HG02642 (cell line): Measurements from ENCODE around the gene CEP44.
"Not testable (repeated sequence)": the region's sequence is repeated elsewhere in the genome, so short reads cannot be mapped to it uniquely, and the experiment has no call there.

Experiments
- ATAC-seq: cut with Tn5 transposase; IDR thresholded peaks from one replicate; pipeline ENCODE4 v1.9.1; 2021; ENCODE audit warnings: mild to moderate bottlenecking; ENCODE audit not compliant: unreplicated experiment, poor library complexity

Gene CEP44

DNA sequence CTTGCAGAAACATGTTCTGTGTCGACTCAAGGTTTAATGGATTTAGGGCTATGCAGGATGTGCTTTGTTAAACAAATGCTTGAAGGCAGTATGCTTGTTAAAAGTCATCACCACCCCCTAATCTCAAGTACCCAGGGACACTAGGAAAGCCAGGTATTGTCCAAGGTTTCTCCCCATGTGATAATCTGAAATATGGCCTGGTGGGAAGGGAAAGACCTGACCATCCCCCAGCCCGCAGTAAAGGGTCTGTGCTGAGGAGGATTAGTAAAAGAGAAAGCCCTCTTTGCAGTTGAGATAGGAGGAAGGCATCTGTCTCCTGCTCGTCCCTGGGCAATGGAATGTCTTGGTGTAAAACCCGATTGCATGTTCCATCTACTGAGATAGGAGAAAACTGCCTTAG is 96.5 kb downstream of the CEP44 start:
- not testable (repeated sequence) for ATAC-seq

DNA sequence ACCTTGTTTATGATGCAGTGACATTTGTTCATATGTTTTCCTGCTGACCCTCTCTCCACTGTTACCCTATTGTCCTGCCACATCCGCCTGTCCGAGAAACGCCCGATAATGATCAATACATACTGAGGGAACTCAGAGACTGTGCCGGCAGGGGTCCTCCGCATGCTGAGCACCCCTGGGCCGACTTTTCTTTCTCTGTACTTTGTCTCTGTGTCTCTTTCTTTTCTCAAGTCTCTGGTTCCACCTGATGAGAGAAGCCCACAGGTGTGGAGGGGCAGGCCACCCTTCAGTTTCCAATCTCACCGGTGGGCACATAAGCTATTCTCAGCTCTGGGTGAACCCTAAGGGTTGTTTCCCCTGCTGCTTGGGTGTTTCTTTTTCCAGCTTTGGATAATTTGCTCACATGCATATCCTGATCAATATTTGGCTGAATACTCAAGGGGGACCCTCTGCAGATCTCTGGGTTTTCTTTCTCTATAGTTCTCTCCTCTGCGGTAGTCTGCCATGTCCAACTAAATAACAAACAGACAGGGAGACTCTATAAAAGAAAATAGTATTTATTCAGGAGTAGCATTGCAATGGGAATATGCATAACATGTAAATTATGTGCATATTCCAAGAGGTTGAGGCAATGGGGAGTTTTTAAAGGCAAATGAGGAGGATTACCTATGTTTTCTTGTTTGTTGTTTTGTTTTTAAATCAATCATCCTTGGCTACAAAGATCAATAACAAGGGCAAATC is 97.2 kb downstream of the CEP44 start:
- ATAC-seq, result no peak

DNA sequence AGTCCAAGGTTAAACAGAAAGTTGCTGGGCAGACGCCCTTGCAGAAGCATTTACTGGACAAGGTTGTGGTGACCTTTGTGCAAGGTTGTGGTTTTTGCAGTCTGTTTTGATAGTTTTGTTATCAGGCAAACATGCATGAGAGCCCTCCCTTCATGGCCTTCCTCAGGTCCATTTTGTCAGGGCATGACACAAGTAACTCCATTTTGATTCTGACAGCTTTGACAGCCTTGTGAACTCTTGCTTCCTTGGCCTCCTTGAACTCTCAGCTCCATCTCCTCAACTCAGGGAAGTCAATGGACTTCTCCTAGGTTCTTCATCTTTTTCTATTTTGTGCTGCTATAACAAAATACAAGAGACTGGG is 97.7 kb downstream of the CEP44 start:
- ATAC-seq, result no peak
